ENCODE results near the gene CHRNB2. TPM values are rescaled to one million over a fixed set of nuclear protein-coding genes. Genes with fewer than 3 reads are reported as not detected.

CHRNB2 gene
- total and polyA plus RNA-seq, 4 donors: 0.06 to 0.21 (median 0.08) TPM

DNA sequence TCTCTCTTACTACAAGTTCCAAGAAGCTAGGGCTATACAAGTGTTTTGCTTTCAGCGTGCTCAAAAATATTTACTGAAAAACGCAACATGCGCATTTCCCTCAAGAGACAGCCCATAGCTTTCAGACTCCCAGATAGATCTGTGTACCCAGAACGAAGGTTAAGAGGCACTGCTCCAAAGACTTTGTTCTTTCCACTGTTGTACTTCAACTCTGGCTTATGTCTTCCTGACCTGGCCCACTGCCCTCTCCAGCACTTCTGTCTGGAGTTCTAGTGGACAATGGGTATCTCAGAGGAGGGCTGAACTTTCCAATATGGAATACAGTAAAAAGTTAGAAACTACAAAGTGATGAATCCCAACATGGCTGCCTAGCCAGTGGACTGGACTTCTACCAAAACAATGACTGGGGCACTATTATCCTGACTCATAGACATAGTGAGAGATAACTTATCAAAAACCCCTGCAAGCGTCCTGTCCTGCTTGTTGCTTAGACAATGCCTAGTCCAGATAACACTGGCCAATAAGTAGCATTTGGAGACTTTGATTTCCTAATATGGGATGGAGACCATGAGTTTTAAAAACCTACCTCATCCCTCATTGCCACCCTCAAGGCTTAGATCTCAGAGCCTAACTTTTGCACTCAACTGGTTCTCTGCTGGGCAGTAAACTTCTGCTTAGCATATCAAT lies 49.2 kb downstream of the CHRNB2 start:
- H3K4me1 ChIP-seq (ENCODE audit: control insufficient read depth in 5 of 5, insufficient read depth in 5 of 5, low read length in 5 of 5): peaks cover 0 to 11% (median 0%) of the 10 kb centered on the region in 5 donors
- H3K9me3 ChIP-seq (ENCODE audit: control insufficient read depth in 4 of 4, insufficient read depth in 3 of 4, low read length in 3 of 4): no peaks in the 10 kb centered on the region
- DNase-seq: no peak
- H3K27ac ChIP-seq (ENCODE audit: low read depth in 1 of 2, low read length in 1 of 2): no peak overlapping the region
- peaks cover 0 to 6% (median 0%) of the 10 kb centered on the region in 4 donors for H3K36me3 ChIP-seq (ENCODE audit: control insufficient read depth in 4 of 4, insufficient read depth in 4 of 4, low read length in 4 of 4)
- TF ChIP-seq, protein P1, sequence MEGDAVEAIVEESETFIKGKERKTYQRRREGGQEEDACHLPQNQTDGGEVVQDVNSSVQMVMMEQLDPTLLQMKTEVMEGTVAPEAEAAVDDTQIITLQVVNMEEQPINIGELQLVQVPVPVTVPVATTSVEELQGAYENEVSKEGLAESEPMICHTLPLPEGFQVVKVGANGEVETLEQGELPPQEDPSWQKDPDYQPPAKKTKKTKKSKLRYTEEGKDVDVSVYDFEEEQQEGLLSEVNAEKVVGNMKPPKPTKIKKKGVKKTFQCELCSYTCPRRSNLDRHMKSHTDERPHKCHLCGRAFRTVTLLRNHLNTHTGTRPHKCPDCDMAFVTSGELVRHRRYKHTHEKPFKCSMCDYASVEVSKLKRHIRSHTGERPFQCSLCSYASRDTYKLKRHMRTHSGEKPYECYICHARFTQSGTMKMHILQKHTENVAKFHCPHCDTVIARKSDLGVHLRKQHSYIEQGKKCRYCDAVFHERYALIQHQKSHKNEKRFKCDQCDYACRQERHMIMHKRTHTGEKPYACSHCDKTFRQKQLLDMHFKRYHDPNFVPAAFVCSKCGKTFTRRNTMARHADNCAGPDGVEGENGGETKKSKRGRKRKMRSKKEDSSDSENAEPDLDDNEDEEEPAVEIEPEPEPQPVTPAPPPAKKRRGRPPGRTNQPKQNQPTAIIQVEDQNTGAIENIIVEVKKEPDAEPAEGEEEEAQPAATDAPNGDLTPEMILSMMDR (IDR thresholded peaks at IDR 0.05; ENCODE audit: control extremely low read depth, extremely low read depth): no peak
- H3K27me3 ChIP-seq (ENCODE audit: control insufficient read depth in 3 of 3, insufficient read depth in 3 of 3, low read length in 2 of 3): no peaks in the 10 kb centered on the region
- ATAC-seq (ENCODE audit: insufficient read depth, low FRiP score): no peak
- no peak overlapping the region for H3K4me3 ChIP-seq
- H3K9ac ChIP-seq (ENCODE audit: insufficient read depth in 1 of 2, low read length in 2 of 2): no peak overlapping the region
- 82 to 89% methylated on average over 5 of the region's 5 CpGs for WGBS, 2 donors

DNA sequence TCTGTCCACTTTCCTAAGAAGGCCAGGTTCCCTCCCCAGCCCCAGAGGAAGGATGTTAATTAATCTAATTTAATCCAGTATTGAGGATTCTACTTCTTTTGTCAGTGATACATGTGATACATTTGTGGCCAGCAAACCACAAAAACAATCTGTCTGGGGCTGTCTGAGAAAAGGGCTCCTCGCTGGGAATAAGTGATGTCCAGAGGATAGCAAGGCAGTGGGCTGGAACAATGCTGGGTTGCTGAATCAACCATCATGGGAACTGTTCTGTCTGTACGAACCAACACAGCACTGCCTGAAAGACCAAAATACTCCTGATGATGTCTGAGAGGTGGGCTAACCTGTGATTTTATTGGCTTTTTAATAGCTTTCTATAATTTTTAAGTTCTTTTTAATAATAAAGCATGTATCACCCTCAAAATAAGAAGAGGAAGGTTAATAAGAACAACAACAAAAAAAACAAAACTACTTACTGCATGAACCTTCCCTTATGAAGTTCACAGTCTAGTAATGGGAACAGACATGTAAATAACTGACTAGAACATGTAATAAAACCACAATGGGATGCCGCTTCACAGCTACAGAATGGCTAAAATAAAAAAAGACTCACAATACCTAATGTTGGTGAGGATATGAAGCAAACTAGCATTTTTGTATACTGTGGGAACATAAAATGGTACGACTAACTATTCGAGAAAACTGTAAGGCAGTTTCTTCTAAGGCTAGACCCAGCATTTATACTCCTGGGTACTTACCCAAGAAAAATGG lies 51.8 kb downstream of the CHRNB2 start:
- ATAC-seq (ENCODE audit: insufficient read depth, low FRiP score) (no peak), DNase-seq (no peak)
- Histone ChIP-seq H3K27ac (ENCODE audit: low read depth in 1 of 2, low read length in 1 of 2) (no peak overlapping the region), H3K9ac (ENCODE audit: insufficient read depth in 1 of 2, low read length in 2 of 2) (no peak overlapping the region), H3K4me3 (no peak overlapping the region), H3K4me1 (ENCODE audit: control insufficient read depth in 5 of 5, insufficient read depth in 5 of 5, low read length in 5 of 5) (peaks cover 0 to 20% (median 3%) of the 10 kb centered on the region in 5 donors), H3K9me3 (ENCODE audit: control insufficient read depth in 4 of 4, insufficient read depth in 3 of 4, low read length in 3 of 4) (no peaks in the 10 kb centered on the region), H3K36me3 (ENCODE audit: control insufficient read depth in 4 of 4, insufficient read depth in 4 of 4, low read length in 4 of 4) (peaks cover 0 to 7% (median 2%) of the 10 kb centered on the region in 4 donors), H3K27me3 (ENCODE audit: control insufficient read depth in 3 of 3, insufficient read depth in 3 of 3, low read length in 2 of 3) (no peaks in the 10 kb centered on the region)
- WGBS, 2 donors: 89% methylated on average over 5 of the region's 5 CpGs
- TF ChIP-seq, protein P1 (IDR thresholded peaks at IDR 0.05; ENCODE audit: control extremely low read depth, extremely low read depth): no peak

DNA sequence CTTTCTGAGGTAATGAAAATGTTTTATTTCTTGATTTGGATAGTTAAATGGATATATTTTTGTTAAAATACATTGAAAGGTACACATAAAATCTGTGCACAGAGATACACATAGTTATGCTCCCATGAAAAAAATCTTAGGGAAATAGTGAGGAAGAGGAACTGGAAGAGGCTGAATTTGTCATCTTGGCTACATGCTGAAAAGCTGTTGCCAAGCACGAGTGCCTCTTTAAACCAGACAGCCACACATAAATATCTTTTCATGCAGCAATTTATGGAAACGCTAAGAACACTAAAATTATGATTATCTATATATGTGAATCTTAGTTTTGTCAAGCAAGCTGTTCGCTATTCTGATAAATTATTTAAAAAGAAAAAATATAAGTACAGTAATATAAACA lies 53.2 kb downstream of the CHRNB2 start:
- 71 to 76% methylated on average over 3 of the region's 3 CpGs for WGBS, 2 donors
- no peaks in the 10 kb centered on the region for H3K27me3 ChIP-seq (ENCODE audit: control insufficient read depth in 3 of 3, insufficient read depth in 3 of 3, low read length in 2 of 3)
- H3K27ac ChIP-seq (ENCODE audit: low read depth in 1 of 2, low read length in 1 of 2): no peak overlapping the region
- no peaks in the 10 kb centered on the region for H3K9me3 ChIP-seq (ENCODE audit: control insufficient read depth in 4 of 4, insufficient read depth in 3 of 4, low read length in 3 of 4)
- TF ChIP-seq, protein P1 (IDR thresholded peaks at IDR 0.05; ENCODE audit: control extremely low read depth, extremely low read depth): no peak
- DNase-seq (no peak), ATAC-seq (ENCODE audit: insufficient read depth, low FRiP score) (no peak)
- H3K4me1 ChIP-seq (ENCODE audit: control insufficient read depth in 5 of 5, insufficient read depth in 5 of 5, low read length in 5 of 5): peaks cover 0 to 20% (median 3%) of the 10 kb centered on the region in 5 donors
- no peak overlapping the region for H3K9ac ChIP-seq (ENCODE audit: insufficient read depth in 1 of 2, low read length in 2 of 2)
- no peak overlapping the region for H3K4me3 ChIP-seq
- H3K36me3 ChIP-seq (ENCODE audit: control insufficient read depth in 4 of 4, insufficient read depth in 4 of 4, low read length in 4 of 4): peaks cover 0 to 8% (median 3%) of the 10 kb centered on the region in 4 donors

All from lung (tissue), 12 donors.